Activated CD4-positive, alpha-beta T cell treated with anti-CD3 and anti-CD28 coated beads, Interleukin-2, amount 10 ng/mL, durations not matched to agents 24 days and 14 days (primary cell): ENCODE measurements around the gene FRMD4A. TPM values are rescaled to one million over a fixed set of nuclear protein-coding genes. Genes with fewer than 3 reads are reported as not detected.

ENCODE experiments used
- DNase-seq: peaks from one replicate; pipeline ENCODE4 v3.0.0; 2022
- H3K27ac Mint-ChIP-seq: one replicate; pipeline ENCODE4 v1.8.0; 2022; ENCODE audit warnings: mild to moderate bottlenecking, mixed read lengths
- H3K27me3 Mint-ChIP-seq: one replicate; pipeline ENCODE4 v1.8.0; 2022; ENCODE audit warnings: mixed read lengths
- H3K36me3 Mint-ChIP-seq: one replicate; pipeline ENCODE4 v1.8.0; 2022; ENCODE audit warnings: low read depth, mild to moderate bottlenecking, mixed read lengths
- H3K4me1 Mint-ChIP-seq: one replicate; pipeline ENCODE4 v1.8.0; 2021; ENCODE audit warnings: mixed read lengths
- H3K4me3 Mint-ChIP-seq: one replicate; pipeline ENCODE4 v1.8.0; 2022; ENCODE audit warnings: mild to moderate bottlenecking, moderate library complexity, mixed read lengths
- H3K9me3 Mint-ChIP-seq: one replicate; pipeline ENCODE4 v1.8.0; 2021; ENCODE audit warnings: mixed read lengths
- intact Hi-C: fragments of 100-400 bp; cut with micrococcal nuclease; formaldehyde crosslinking; loops from one replicate; pipeline ENCODE4 v1.15.1; 2023
- total RNA-seq: library from RNA; stranded (reverse); gene quantifications from 2 replicates; pipeline ENCODE4 v1.2.3, GENCODE V29; 2022

Gene FRMD4A
- total RNA-seq, 1 donor from 2014 or later = 0.98 TPM

DNA sequence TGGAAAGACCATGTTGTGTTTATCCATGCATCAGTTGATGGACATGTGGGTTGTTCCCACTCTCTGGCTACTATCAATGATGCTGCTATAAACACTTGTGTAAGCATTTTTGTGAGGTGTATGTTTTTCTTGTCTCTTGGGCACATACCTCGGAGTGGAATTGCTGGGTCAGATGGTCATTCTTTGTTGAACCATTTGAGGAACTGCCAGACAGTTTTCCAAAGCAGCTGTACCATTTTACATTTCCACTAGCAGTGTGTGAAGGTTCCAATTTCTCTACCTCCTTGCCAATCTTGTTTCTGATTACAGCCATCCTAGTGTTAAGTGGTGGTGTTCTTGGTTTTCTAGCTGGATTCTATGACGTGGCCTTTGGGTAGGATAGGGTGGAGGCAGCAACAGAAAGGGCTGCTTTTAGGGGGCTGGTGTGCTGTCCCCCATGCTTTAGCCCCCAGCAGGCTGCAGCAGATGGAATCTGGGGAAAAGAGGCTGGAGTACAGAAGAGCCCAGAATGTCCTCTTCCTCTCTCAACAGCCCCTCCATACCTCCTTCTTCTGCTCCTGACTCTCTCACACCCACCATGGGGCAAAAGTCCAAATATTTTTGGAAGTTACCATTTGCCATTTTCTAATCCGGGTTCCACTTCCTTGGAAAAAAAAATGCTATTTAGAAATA, 352.7 kb downstream of the FRMD4A start:
- no peaks in the 10 kb centered on the region for H3K36me3 Mint-ChIP-seq
- no peak for DNase-seq
- H3K9me3 Mint-ChIP-seq = no peaks in the 10 kb centered on the region
- H3K4me3 Mint-ChIP-seq = no peak overlapping the region
- peaks cover 3% of the 10 kb centered on the region for H3K27me3 Mint-ChIP-seq
- no peaks in the 10 kb centered on the region for H3K4me1 Mint-ChIP-seq
- no peak overlapping the region for H3K27ac Mint-ChIP-seq
- intact Hi-C loops = no loop called here

DNA sequence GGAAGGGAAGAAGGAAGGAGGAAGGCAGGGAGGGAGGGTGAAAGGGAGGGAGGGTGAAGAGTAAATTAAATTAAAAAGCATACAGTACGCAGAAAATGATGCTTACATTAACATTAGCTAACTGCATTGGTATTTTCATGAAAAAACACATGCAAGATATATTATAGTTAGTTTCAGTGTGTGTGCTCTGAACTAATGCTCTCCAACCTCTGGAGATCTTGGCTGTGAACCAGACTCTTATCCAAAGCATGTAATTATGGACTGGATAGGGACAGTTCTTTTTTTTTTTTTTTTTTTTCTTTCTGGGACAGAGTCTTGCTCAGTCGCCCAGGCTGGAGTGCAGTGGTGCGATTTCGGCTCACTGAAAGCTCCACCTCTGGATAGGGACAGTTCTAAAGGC, 357.0 kb downstream of the FRMD4A start:
- Mint-ChIP-seq H3K4me3 (no peak overlapping the region), H3K9me3 (no peaks in the 10 kb centered on the region)
- intact Hi-C loops = no loop called here

DNA sequence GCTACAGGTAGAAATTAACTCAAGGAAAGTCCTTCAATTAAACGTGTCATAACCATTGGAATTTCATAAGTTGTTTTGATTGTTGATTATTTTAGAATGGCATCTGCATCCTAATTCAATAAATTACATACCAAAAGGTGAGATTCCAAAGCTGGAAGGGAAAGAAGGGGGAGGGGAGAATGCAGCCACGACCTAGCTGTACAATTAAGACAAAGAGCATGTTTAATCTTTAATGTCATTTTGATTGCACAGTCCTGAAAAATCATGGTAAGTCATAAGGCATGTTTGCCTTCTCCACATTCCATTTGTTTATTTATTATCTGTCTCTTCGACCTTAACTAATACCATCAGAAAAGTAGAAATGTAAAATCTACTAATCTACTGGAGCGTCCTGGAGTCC, 358.1 kb downstream of the FRMD4A start:
- no peak overlapping the region for H3K4me3 Mint-ChIP-seq
- no peaks in the 10 kb centered on the region for H3K4me1 Mint-ChIP-seq
- peaks cover 4% of the 10 kb centered on the region for H3K27me3 Mint-ChIP-seq
- intact Hi-C loops = no loop called here
- no peaks in the 10 kb centered on the region for H3K36me3 Mint-ChIP-seq
- DNase-seq = no peak
- no peak overlapping the region for H3K27ac Mint-ChIP-seq
- no peaks in the 10 kb centered on the region for H3K9me3 Mint-ChIP-seq

More for the DNA sequence above, 357.0 kb downstream of the FRMD4A start:
- no peaks in the 10 kb centered on the region for H3K4me1 Mint-ChIP-seq
- H3K27ac Mint-ChIP-seq = no peak overlapping the region
- no peaks in the 10 kb centered on the region for H3K36me3 Mint-ChIP-seq
- no peak for DNase-seq
- H3K27me3 Mint-ChIP-seq = peaks cover 5% of the 10 kb centered on the region

DNA sequence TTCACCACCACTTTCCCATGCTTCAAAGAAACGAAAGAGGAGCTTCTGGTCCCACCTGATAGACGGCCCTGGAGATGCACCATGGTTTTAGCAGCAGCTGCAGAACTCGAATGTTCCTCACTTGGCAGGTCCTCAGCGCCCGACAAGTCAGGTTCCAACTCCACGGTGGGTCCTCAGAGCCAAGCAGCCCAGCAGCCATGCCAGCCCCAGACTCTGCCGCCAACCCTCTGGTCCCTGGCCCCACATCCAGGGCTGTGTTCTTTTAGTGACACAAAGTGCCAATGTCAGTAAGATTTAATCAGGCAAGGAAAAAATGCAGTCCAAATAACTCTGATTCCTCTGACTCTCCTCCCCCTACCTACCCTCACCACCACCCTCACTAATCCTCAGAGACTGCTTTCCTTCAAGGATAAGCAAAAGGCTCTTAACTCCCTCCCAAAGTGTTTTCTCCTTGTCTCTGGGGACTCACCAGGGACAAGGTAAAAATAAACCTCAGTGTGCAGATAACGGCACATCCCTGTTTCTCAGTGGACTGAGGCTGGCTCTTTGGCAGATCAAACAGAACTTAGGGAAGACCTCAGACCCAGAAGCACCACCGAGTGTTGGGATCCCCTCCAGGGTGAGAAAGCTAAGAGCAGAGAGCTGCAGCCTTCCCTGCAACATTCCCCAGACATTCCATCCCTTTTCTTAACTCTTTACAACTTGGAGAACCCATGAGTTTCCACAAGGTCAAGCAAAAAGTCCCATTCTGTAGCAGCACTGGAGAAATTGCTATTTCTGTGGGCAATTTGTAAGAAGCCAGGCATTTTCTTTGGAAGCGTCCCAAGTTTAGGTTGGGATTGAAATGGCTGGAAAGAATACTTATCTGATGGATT, 358.9 kb downstream of the FRMD4A start:
- H3K9me3 Mint-ChIP-seq = no peaks in the 10 kb centered on the region
- H3K27me3 Mint-ChIP-seq = peaks cover 2% of the 10 kb centered on the region
- H3K4me1 Mint-ChIP-seq = no peaks in the 10 kb centered on the region
- H3K4me3 Mint-ChIP-seq = no peak overlapping the region
- intact Hi-C loops = no loop called here
- H3K27ac Mint-ChIP-seq = no peak overlapping the region
- no peak for DNase-seq
- no peaks in the 10 kb centered on the region for H3K36me3 Mint-ChIP-seq

DNA sequence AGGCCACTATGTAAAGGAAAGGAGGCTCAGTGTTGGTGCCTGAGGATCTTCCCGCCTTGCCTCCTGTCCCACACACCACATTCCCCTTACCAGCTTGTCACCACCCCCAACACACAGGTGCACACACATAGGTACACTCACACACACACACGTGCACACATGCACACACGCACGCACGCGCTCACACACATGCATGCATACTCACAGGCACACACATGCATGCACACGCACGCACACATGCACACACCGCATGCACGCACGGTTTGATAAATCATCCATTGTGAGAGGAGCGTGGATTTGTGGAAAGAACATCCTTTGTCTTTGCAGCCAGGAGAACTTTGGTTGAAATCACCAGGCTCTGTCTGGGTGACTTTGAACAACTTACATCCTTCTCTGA, 359.8 kb downstream of the FRMD4A start:
- Mint-ChIP-seq H3K4me3 (no peak overlapping the region), H3K27me3 (peaks cover 2% of the 10 kb centered on the region), H3K9me3 (no peaks in the 10 kb centered on the region), H3K36me3 (no peaks in the 10 kb centered on the region), H3K27ac (no peak overlapping the region), H3K4me1 (no peaks in the 10 kb centered on the region)
- intact Hi-C loops = no loop called here
- DNase-seq = no peak

DNA sequence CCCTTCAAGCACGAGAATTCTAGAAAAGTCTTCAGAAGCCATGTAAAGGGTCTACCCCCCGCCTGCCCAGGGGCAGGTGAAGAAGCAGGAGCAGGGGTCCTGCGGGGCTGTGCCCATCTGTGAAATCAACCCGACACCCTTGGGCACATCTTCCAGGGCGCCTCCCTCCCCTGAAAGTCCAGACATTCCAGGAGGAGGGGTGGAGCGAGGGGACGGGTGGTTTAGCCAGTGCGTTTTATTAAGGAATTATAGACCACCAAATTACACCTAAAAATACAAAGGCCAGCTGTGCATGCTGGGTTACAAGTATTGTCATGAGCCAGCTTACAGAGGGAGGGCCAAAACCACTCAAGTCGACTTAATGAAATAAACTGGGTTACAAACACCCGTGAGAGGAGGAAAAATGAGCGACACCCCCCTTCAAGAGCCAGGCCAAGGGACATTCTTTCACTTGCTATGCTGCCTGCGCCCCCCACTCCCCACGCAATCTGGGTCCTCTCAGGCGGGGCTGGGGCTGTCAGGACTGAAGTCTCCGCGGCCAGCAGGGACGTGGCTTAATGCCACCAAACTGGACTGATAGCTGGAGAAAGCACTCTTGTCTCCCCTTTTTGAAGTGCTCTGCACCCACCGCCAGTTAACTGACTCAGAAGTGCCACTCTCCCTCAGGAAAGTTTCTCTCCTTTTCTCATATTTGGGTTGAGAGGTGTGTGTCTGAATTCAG, 360.3 kb downstream of the FRMD4A start:
- H3K4me3 Mint-ChIP-seq = no peak overlapping the region
- no peaks in the 10 kb centered on the region for H3K36me3 Mint-ChIP-seq
- H3K27ac Mint-ChIP-seq = no peak overlapping the region
- intact Hi-C loops = no loop called here
- H3K9me3 Mint-ChIP-seq = no peaks in the 10 kb centered on the region
- no peaks in the 10 kb centered on the region for H3K4me1 Mint-ChIP-seq
- DNase-seq = no peak
- H3K27me3 Mint-ChIP-seq = peaks cover 2% of the 10 kb centered on the region

DNA sequence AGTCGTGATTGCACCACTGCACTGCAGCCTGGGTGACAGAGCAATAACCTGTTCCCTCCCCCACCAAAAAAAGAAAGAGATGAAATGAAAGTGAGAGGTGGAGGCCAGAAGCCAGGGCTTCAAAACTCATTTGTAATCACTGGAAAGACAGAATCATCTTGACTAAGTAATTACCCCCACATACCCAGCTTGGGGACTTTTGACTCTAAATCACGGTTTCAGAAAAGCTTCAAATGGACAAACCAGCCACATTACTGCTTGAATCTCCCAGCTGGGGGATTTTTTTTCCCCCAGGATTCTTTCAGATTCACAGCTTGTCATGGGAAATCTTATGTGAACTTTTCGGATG, 361.0 kb downstream of the FRMD4A start:
- Mint-ChIP-seq H3K36me3 (no peaks in the 10 kb centered on the region), H3K27me3 (peaks cover 2% of the 10 kb centered on the region), H3K27ac (no peak overlapping the region), H3K9me3 (no peaks in the 10 kb centered on the region), H3K4me3 (no peak overlapping the region), H3K4me1 (no peaks in the 10 kb centered on the region)
- DNase-seq = no peak
- intact Hi-C loops = no loop called here

DNA sequence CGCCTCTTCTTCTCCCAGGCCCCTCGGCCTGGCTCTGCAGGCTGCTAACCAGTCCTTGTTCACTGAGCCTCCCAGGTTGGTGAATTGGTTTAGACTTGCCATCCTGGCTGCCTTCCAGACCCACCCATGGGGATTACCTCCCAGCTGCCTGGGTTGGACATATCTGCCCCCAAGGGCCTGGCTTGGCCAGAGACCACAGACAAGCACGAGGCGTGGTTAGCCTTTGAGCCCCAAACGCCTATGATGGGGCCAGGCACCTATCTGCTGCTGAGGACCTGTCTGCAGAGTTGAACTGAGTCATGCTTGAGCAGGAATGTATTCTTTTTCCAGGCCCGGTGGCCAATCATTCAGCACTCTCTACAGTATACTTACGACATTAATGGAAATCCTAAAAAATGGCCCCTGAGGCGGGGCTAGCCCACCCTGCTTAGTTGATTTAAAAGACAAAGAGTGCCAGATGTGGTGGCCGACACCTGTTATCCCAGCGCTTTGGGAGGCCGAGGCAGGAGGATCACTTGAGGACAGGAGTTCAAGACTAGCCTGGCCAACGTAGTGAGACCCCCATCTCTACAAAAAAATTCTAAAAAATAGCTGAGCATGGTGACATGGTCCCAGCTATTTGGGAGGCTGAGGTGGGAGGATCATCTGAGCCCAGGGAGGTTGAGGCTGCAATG, 361.5 kb downstream of the FRMD4A start:
- no peaks in the 10 kb centered on the region for H3K4me1 Mint-ChIP-seq
- no peaks in the 10 kb centered on the region for H3K9me3 Mint-ChIP-seq

DNA sequence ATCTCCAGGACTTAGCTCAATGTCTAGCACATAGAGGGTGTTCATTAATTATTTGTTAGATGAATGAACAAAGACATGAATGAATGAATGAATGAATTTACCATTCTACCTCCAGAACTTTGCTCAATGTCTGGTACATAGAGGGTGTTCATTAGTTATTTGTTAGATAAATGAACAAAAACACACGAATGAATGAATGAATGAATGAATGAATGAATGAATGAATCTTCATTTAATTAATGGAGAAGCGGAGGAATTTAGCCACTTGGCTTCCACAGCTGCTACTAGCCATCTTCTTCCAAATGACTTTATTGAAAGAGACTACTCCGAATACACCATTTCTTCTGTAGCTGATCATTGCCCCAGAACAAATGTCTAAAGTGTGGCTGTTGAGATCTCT, 368.9 kb downstream of the FRMD4A start:
- no peak overlapping the region for H3K27ac Mint-ChIP-seq
- H3K9me3 Mint-ChIP-seq = no peaks in the 10 kb centered on the region
- H3K4me1 Mint-ChIP-seq = no peaks in the 10 kb centered on the region
- no peak overlapping the region for H3K4me3 Mint-ChIP-seq
- H3K27me3 Mint-ChIP-seq = peaks cover 2% of the 10 kb centered on the region
- no peak for DNase-seq
- no peaks in the 10 kb centered on the region for H3K36me3 Mint-ChIP-seq
- intact Hi-C loops = no loop called here

More for the DNA sequence above, 361.5 kb downstream of the FRMD4A start:
- no peak overlapping the region for H3K4me3 Mint-ChIP-seq
- no peak for DNase-seq
- peaks cover 2% of the 10 kb centered on the region for H3K27me3 Mint-ChIP-seq
- H3K27ac Mint-ChIP-seq = no peak overlapping the region
- intact Hi-C loops = no loop called here
- H3K36me3 Mint-ChIP-seq = no peaks in the 10 kb centered on the region

DNA sequence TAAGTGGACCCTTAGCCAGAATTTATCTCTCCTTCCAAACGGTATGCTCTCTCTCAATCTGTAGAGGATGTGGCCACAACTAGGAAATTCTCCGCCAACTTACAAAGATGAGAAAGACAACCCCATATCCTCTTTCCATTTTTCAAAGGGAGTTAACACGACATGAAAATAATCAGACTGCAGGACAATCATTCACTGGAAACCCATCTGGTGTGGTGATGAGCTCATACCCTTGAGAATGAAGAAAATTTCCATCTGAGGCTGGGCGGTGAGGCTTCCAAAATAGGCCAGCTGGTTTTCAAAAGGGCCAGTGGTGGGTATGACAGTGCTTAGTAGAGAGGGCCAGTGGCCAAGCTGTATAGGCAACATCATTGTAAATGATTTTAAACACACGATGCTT, 369.6 kb downstream of the FRMD4A start:
- H3K27ac Mint-ChIP-seq = no peak overlapping the region
- no peak overlapping the region for H3K4me3 Mint-ChIP-seq
- intact Hi-C loops = no loop called here
- H3K9me3 Mint-ChIP-seq = no peaks in the 10 kb centered on the region
- H3K4me1 Mint-ChIP-seq = no peaks in the 10 kb centered on the region
- DNase-seq = no peak
- H3K36me3 Mint-ChIP-seq = no peaks in the 10 kb centered on the region
- peaks cover 2% of the 10 kb centered on the region for H3K27me3 Mint-ChIP-seq

DNA sequence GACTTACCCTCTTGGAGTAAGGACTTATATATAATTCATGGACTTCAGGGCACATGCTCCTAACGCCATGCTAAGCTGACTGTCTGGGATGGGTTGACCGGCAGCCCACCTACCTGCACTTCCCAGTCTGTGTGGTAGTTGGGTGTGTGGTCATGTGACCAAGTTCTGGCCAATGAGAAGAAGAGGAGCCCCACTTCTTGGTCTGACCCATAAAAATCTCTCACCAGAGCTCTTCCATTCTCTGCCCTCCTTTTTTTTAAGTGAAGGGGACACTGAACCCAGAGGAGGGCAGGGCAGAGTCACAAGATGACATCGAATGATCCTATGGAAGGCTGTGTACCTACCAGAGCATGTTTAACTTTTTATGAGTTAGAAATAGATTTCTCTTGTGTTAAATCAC, 370.1 kb downstream of the FRMD4A start:
- Mint-ChIP-seq H3K4me3 (no peak overlapping the region), H3K4me1 (no peaks in the 10 kb centered on the region), H3K9me3 (no peaks in the 10 kb centered on the region), H3K36me3 (no peaks in the 10 kb centered on the region), H3K27me3 (peaks cover 2% of the 10 kb centered on the region), H3K27ac (no peak overlapping the region)
- intact Hi-C loops = no loop called here
- no peak for DNase-seq

DNA sequence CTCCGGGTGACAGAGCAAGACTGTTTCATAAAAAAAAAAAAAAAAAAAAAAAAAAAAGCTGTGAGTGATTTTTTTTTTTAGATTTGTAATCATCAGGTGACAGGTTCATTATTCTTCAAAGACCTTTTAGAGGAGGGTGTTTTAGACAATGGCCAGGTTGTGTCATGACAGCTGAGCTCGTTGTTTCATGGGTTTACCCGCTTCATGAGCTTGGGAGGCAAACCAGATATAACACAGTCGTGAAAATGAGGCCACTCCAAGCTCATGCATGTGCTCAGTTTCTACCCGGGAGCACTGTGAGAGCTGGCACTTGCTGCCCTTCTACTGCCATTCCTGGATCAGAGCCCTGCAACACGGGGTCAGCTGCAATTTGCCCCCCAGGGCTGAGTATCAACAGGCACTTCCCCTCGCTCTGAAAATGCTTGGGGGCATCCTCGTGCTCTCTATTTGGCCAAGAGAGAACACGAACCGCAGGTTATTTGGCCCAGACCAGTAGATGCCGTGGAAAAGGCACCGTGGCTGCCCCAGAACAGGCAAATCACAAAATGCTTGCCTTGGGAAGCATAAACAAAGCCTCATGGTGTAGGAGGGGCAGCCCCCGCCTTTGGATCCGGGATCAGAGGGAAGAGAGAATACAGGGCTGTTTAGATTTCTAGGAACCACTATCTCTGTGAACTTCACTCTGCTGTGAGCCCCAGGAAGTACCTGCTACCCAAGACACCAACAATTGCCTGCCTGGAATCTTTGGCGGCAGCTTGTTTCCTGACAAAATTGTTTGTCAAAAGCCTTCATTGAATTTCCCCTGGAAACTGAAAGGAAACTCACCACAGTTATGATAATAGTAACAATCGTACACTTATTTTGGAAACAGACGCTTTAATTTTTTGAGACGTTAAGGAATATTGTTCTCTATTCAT, 371.0 kb downstream of the FRMD4A start:
- H3K27ac Mint-ChIP-seq = no peak overlapping the region
- H3K36me3 Mint-ChIP-seq = no peaks in the 10 kb centered on the region
- DNase-seq = no peak
- peaks cover 2% of the 10 kb centered on the region for H3K27me3 Mint-ChIP-seq
- H3K4me3 Mint-ChIP-seq = no peak overlapping the region
- no peaks in the 10 kb centered on the region for H3K9me3 Mint-ChIP-seq
- intact Hi-C loops = no loop called here
- no peaks in the 10 kb centered on the region for H3K4me1 Mint-ChIP-seq

DNA sequence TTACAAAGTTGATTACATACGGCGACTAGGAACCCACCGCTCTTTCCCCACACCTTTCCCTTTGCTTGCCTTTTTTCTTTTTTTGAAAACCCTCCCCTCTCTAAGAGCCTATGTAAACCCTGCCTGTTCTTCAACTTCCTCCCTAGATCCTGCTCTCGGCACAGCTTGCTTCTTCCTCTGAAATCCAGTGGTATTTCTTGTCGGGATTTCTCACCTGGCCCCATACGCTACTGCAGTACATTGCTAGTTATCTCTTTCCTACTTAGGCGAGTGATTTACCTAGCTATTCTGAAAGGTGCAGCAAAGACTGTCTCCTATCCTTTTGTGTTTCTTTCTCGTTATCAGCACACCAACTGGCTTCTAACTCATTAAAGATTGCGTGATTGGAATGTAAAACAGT, 372.9 kb downstream of the FRMD4A start:
- Mint-ChIP-seq H3K9me3 (no peaks in the 10 kb centered on the region), H3K36me3 (no peaks in the 10 kb centered on the region), H3K27me3 (peaks cover 2% of the 10 kb centered on the region), H3K4me3 (no peak overlapping the region), H3K4me1 (no peaks in the 10 kb centered on the region), H3K27ac (no peak overlapping the region)
- no peak for DNase-seq
- intact Hi-C loops = no loop called here
